ENCODE measurements around the gene PTTG1IP.

DNA sequence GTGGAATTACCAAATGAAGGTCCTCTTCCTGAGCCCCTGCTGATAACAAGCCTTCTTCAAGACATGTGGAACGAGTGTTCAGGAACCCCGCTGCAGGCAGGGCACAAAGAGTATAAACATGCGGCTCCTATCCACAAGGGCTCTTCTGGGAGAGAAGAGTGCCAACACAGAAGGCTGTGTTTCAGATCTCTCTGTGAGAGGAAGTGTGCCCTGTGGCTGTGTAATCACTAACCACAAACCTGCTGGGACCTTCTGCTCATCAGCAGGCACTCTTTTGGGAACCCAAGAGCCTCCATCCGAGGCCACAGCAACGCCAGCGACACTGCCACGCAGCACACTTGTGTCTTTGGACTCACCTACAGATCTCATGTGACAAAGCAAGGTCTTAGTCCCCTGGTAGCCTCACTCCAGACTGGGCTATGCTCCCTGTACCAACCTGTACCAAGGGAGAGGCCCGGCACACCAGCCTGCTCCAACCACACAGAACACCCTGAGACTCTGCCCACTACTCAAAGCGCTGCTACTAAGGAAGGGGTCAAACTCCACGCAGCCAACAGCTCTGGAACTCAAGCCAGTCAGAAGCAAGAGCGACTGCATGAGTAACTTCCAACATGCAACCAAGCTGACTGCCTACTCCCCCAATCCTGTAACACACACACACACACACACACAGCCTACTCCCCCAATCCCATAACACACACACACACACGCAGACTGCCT lies 7.8 kb downstream of the PTTG1IP start:
- no peak for TF ChIP-seq POLR2A (IDR thresholded peaks at IDR 0.05)
- TF ChIP-seq, protein P1, sequence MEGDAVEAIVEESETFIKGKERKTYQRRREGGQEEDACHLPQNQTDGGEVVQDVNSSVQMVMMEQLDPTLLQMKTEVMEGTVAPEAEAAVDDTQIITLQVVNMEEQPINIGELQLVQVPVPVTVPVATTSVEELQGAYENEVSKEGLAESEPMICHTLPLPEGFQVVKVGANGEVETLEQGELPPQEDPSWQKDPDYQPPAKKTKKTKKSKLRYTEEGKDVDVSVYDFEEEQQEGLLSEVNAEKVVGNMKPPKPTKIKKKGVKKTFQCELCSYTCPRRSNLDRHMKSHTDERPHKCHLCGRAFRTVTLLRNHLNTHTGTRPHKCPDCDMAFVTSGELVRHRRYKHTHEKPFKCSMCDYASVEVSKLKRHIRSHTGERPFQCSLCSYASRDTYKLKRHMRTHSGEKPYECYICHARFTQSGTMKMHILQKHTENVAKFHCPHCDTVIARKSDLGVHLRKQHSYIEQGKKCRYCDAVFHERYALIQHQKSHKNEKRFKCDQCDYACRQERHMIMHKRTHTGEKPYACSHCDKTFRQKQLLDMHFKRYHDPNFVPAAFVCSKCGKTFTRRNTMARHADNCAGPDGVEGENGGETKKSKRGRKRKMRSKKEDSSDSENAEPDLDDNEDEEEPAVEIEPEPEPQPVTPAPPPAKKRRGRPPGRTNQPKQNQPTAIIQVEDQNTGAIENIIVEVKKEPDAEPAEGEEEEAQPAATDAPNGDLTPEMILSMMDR (IDR thresholded peaks at IDR 0.05) = no peak
- no peak for TF ChIP-seq EP300 (IDR thresholded peaks at IDR 0.05)
- no peak for TF ChIP-seq POLR2AphosphoS5 (IDR thresholded peaks at IDR 0.05)

All from sigmoid colon (tissue), 4 donors.